WERI-Rb-1 (cell line): ENCODE measurements around the gene TTC28.
"Not testable (repeated sequence)": the region's sequence is repeated elsewhere in the genome, so short reads cannot be mapped to it uniquely, and the experiment has no call there.

Source experiments
- DNase-seq: peaks from one replicate; pipeline ENCODE4 v3.0.0-alpha.2; 2020
- H3K27ac ChIP-seq: fragments of 250-450 bp; sonication (Bioruptor Pico); 2 replicates; pipeline ENCODE4 v1.5.1; 2020; ENCODE audit warnings: mild to moderate bottlenecking, moderate library complexity
- H3K27me3 ChIP-seq: fragments of 250-450 bp; sonication (Bioruptor Pico); 2 replicates; pipeline ENCODE4 v1.5.1; 2021; ENCODE audit warnings: mild to moderate bottlenecking, low read depth, moderate library complexity; ENCODE audit not compliant: insufficient read depth, severe bottlenecking
- H3K36me3 ChIP-seq: fragments of 250-450 bp; sonication (Bioruptor Pico); 2 replicates; pipeline ENCODE4 v1.5.1; 2020; ENCODE audit warnings: mild to moderate bottlenecking, moderate library complexity
- H3K4me3 ChIP-seq: 2 replicates; pipeline ENCODE4 v1.5.1; 2011; ENCODE audit warnings: low read depth, mild to moderate bottlenecking, control low read depth, low read length
- H3K9me3 ChIP-seq: fragments of 250-450 bp; sonication (Bioruptor Pico); 2 replicates; pipeline ENCODE4 v1.5.1; 2021; ENCODE audit warnings: mild to moderate bottlenecking, moderate library complexity; ENCODE audit not compliant: severe bottlenecking
- CTCF ChIP-seq: IDR thresholded peaks from 2 replicates; pipeline ENCODE4 v1.5.1; 2011; ENCODE audit warnings: low read depth, mild to moderate bottlenecking, control low read depth, inconsistent platforms, low read length

The TTC28 gene

GRCh38 chr22:28198692-28199091, 480.9 kb downstream of the TTC28 start:
- Histone ChIP-seq H3K4me3 (no peak overlapping the region), H3K27me3 (no peaks in the 10 kb centered on the region), H3K36me3 (no peaks in the 10 kb centered on the region), H3K27ac (no peak overlapping the region), H3K9me3 (no peaks in the 10 kb centered on the region)
- DNase-seq, result no peak
- TF ChIP-seq CTCF, result no peak

DNA sequence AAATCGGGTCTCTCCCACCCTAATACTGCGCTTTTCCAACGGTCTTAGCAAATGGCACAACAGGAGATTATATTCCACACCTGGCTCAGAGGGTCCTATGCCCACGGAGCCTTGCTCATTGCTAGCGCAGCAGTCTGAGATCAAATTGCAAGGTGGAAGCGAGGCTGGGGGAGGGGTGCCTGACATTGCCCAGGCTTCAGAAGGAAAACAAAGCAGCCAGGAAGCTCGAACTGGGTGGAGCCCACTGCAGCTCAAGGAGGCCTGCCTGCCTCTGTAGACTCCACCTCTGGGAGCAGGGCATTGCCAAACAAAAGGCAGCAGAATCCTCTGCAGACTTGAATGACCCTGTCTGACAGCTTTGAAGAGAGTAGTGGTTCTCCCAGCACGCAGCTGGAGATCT, 488.1 kb downstream of the TTC28 start:
- H3K27me3 ChIP-seq, H3K36me3 ChIP-seq, H3K9me3 ChIP-seq, H3K27ac ChIP-seq, DNase-seq, H3K4me3 ChIP-seq: not testable (repeated sequence)

DNA sequence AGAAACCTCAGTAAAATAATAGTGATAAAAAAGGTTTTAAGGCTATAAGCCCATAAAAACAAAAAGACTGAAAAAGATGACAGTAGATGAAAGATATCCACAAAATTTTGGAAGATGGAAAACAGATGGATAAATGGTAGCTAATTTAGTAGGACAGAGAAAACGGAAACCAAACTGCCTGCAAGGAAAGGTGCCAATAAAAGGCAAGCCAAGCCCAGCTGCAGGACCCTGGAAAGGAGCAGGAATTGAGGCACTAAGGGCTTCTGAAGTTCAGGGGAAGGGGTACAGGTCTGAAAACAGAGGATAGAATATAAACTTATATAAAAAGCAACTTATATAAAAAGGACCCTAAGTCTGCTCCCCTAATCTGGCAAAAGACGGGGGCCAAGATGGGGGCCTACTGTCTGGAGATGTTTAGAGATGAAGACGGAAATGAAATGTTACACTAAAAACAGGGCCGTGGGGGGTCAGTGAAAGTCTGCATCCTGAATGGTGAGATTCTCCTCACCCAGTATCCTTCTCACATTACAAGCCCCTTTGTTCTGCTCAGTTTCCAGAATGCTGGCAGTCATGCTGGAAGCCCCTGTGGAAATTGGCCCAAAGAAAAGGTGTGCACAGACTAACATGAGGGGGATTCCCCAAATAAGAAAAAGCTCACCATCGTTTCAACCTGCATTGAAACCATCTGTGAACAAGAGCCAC, 491.3 kb downstream of the TTC28 start:
- Histone ChIP-seq H3K27ac (no peak overlapping the region), H3K36me3 (no peaks in the 10 kb centered on the region), H3K27me3 (no peaks in the 10 kb centered on the region), H3K4me3 (no peak overlapping the region), H3K9me3 (peaks cover 5% of the 10 kb centered on the region)
- TF ChIP-seq CTCF, result no peak
- DNase-seq, result no peak

GRCh38 chr22:28187612-28188011, 492.0 kb downstream of the TTC28 start:
- Histone ChIP-seq H3K36me3 (no peaks in the 10 kb centered on the region), H3K27ac (no peak overlapping the region), H3K4me3 (no peak overlapping the region), H3K27me3 (no peaks in the 10 kb centered on the region), H3K9me3 (peaks cover 5% of the 10 kb centered on the region)
- TF ChIP-seq CTCF, result no peak
- no peak for DNase-seq

DNA sequence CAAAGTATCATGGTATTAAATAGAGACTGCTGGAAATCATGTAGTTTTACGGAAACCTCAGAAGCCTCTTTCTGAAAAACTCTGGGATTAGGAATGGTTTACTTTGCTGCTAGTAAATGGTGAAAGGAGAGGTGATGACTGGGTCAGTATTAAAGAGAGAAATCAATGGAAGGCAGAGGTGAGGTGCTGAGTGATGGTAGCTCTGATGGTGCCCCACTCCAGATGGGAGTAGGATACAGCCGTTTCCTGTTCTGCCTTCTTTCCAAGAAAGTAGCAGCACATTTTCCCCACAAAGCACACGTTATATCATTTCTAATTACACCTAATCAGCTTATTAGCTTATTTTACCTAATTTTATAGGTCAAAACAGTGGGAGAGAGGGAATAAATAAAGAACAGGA, 493.0 kb downstream of the TTC28 start:
- H3K9me3 ChIP-seq, result peaks cover 1% of the 10 kb centered on the region
- H3K36me3 ChIP-seq, result no peaks in the 10 kb centered on the region
- H3K27ac ChIP-seq, result no peak overlapping the region
- no peak overlapping the region for H3K4me3 ChIP-seq
- no peaks in the 10 kb centered on the region for H3K27me3 ChIP-seq
- no peak for DNase-seq
- no peak for TF ChIP-seq CTCF

GRCh38 chr22:28185130-28185529, 494.5 kb downstream of the TTC28 start:
- no peaks in the 10 kb centered on the region for H3K9me3 ChIP-seq
- no peaks in the 10 kb centered on the region for H3K36me3 ChIP-seq
- no peak overlapping the region for H3K27ac ChIP-seq
- no peak for TF ChIP-seq CTCF
- H3K27me3 ChIP-seq, result no peaks in the 10 kb centered on the region
- no peak for DNase-seq
- no peak overlapping the region for H3K4me3 ChIP-seq
